Measurements from ENCODE around the gene DLL3.

DNA sequence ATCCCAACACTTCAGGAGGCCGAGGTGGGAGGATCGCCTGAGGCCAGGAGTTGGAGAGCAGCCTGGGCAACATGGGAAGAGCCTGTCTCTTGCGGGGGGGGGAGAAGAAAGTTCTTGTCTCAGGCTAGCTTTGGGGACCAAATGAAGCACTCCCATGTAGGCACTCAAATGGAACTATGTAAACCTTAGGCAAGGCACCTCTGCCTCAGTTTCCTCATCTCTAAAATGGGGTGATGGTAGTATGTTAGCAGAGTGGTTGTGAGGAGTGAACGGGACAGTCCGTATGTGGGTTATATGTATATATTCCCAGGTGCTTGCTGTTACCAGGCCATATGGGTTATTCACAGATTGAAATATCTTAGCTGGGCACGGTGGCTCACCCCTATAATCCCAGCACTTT is 6.5 kb upstream of the DLL3 start:
- TF ChIP-seq FOXK2 (IDR thresholded peaks at IDR 0.05) (no peak), ARNT (IDR thresholded peaks at IDR 0.05) (no peak), BHLHE40 (IDR thresholded peaks at IDR 0.05; ENCODE audit: borderline replicate concordance) (no peak), FOXM1 (IDR thresholded peaks at IDR 0.05; ENCODE audit: borderline replicate concordance) (no peak), FOXA1 (IDR thresholded peaks at IDR 0.05) (no peak), L3MBTL2 (conservative IDR thresholded peaks at IDR 0.05) (no peak), SP1 (IDR thresholded peaks at IDR 0.05) (no peak), ELF4 (IDR thresholded peaks at IDR 0.05) (no peak), SUZ12 (IDR thresholded peaks at IDR 0.05) (no peak), TARDBP (IDR thresholded peaks at IDR 0.05) (no peak), NFRKB (IDR thresholded peaks at IDR 0.05) (no peak), ZNF384 (IDR thresholded peaks at IDR 0.05) (no peak)

Measured in HEK293T (cell line).